Measurements from ENCODE around the gene KHNYN.

- TF ChIP-seq CTCF (IDR thresholded peaks at IDR 0.05) = no peak
- TF ChIP-seq POLR2A (IDR thresholded peaks at IDR 0.05) = no peak
- no peak for TF ChIP-seq EP300 (IDR thresholded peaks at IDR 0.05; ENCODE audit: low read depth)
Observed at GRCh38 chr14:24483604-24484252, 54.0 kb downstream of the KHNYN start.
